Kidney (tissue), 14 donors: ENCODE data around the gene TBP. TPM values are rescaled to one million over a fixed set of nuclear protein-coding genes. Genes with fewer than 3 reads are reported as not detected.

Experiments used
- DNase-seq, 5 donors: peaks; one replicate each; pipeline ENCODE4 v3.0.0-alpha.2; 2013 to 2020
- FAIRE-seq: peaks from 2 replicates; lab custom pipeline; 2012; peaks lifted over from hg19 to GRCh38; lab: Jason Lieb, UNC
- H3K27ac ChIP-seq, 2 donors: one replicate each; pipeline ENCODE4 v1.7.0; 2013; ENCODE audit warnings: low read depth in 2 of 2, low read length in 2 of 2, inconsistent platforms in 1 of 2
- H3K27me3 ChIP-seq: one replicate; pipeline ENCODE4 v1.7.1; 2013; ENCODE audit warnings: low read length, inconsistent platforms; ENCODE audit not compliant: control insufficient read depth, insufficient read depth
- H3K36me3 ChIP-seq, 3 donors: one replicate each; pipeline versions ENCODE4 v1.7.0 to v1.7.1; 2013; ENCODE audit warnings: low read length in 3 of 3, control low read depth in 1 of 3, inconsistent platforms in 1 of 3; ENCODE audit not compliant: insufficient read depth in 3 of 3, control insufficient read depth in 2 of 3
- H3K4me1 ChIP-seq, 3 donors: one replicate each; pipeline versions ENCODE4 v1.7.0 to v1.7.1; 2013; ENCODE audit warnings: low read length in 3 of 3, inconsistent platforms in 1 of 3, low read depth in 1 of 3; ENCODE audit not compliant: control insufficient read depth in 2 of 3, insufficient read depth in 2 of 3
- H3K4me3 ChIP-seq, 3 donors: one replicate each; pipeline versions ENCODE4 v1.7.0 to v1.8.1; 2013; ENCODE audit warnings: low read length in 3 of 3, control low read depth in 1 of 3, inconsistent platforms in 1 of 3
- H3K9ac ChIP-seq, 3 donors: one replicate each; pipeline versions ENCODE4 v1.7.0 to v1.7.1; 2013; ENCODE audit warnings: low read length in 3 of 3, control low read depth in 1 of 3, inconsistent platforms in 1 of 3
- H3K9me3 ChIP-seq, 3 donors: one replicate each; pipeline versions ENCODE4 v1.7.0 to v1.7.1; 2013; ENCODE audit warnings: low read length in 3 of 3, control low read depth in 1 of 3, inconsistent platforms in 1 of 3; ENCODE audit not compliant: control insufficient read depth in 2 of 3, insufficient read depth in 1 of 3
- intact Hi-C: fragments of 100-400 bp; cut with DNase I; formaldehyde crosslinking; loops from one replicate; pipeline ENCODE4 v1.11.1; 2022
- polyA plus RNA-seq: library from polyadenylated mRNA; stranded (reverse); fragments of 350-450 nt; fragmentation: Illumina TruSeq; extraction: RNeasy Lipid Tissue Mini Kit (QIAGEN cat#74804); gene quantifications from one replicate; pipeline ENCODE4 v1.2.3, GENCODE V29; 2014; ENCODE audit warnings: low read depth, low replicate concordance; ENCODE audit not compliant: insufficient read depth
- total RNA-seq: library from RNA; stranded (reverse); fragmentation: NEBNext Ultra II Directional; extraction: Animal tissue kit (Norgen Biotek cat#: 25700); gene quantifications from one replicate; pipeline ENCODE4 v1.2.1, GENCODE V29; 2021
- TF ChIP-seq, protein P1 (sequence below): IDR thresholded peaks from 3 replicates; pipeline ENCODE4 v1.5.1; 2012; ENCODE audit warnings: mild to moderate bottlenecking, moderate library complexity, borderline replicate concordance; ENCODE audit not compliant: insufficient read depth; ENCODE audit errors: extremely low read depth
- donor health status: control.
- donor health status: control.
- donor health status: control.
- donor health status: control.
- donor health status: control.
- donor health status: DM: yes; HTN: yes; CAD: no.
- donor health status: Normal renal cell carcinoma (clear cell type).

TBP gene
- total and polyA plus RNA-seq, 2 donors from 2014 or later = 11.1 to 16.7 TPM

DNA sequence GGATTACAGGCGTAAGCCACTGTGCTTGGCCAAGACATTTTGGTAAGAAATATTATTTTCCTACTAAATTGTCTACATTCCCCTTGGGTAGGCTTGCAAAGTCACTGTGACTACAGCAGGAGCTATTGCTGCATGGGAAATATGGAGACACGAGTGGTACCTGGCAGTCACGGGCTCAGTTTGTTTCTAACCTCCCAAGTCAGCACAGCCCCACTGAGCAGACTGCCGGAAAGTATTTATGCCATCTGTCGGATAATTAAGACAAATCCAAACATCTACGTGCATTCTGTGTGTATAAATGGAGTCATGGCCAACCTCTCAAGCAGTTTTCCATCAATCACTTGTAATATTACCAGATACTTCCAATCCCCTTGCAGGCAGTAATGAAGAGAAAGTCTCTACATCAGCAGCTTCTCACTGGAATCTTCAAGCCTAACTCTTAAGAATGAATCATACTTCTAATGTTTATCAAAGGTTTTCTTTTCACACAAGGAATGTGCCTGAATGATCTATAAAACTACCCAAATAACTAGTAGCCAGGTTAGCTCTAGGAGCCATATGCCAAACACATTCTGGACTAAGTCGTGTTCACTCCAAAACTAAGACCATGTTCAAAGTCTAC lies 21.2 kb upstream of the TBP start:
- H3K27ac ChIP-seq = no peak overlapping the region
- H3K9ac ChIP-seq = no peak overlapping the region
- TF ChIP-seq, protein P1, sequence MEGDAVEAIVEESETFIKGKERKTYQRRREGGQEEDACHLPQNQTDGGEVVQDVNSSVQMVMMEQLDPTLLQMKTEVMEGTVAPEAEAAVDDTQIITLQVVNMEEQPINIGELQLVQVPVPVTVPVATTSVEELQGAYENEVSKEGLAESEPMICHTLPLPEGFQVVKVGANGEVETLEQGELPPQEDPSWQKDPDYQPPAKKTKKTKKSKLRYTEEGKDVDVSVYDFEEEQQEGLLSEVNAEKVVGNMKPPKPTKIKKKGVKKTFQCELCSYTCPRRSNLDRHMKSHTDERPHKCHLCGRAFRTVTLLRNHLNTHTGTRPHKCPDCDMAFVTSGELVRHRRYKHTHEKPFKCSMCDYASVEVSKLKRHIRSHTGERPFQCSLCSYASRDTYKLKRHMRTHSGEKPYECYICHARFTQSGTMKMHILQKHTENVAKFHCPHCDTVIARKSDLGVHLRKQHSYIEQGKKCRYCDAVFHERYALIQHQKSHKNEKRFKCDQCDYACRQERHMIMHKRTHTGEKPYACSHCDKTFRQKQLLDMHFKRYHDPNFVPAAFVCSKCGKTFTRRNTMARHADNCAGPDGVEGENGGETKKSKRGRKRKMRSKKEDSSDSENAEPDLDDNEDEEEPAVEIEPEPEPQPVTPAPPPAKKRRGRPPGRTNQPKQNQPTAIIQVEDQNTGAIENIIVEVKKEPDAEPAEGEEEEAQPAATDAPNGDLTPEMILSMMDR = no peak
- H3K4me3 ChIP-seq = no peak overlapping the region
- H3K9me3 ChIP-seq = no peaks in the 10 kb centered on the region
- DNase-seq (no peak), FAIRE-seq (no peak)
- intact Hi-C loops = no loop called here
- peaks cover 13 to 45% (median 33%) of the 10 kb centered on the region in 3 donors for H3K36me3 ChIP-seq
- peaks cover 0 to 2% (median 0%) of the 10 kb centered on the region in 3 donors for H3K4me1 ChIP-seq
- H3K27me3 ChIP-seq = no peaks in the 10 kb centered on the region

GRCh38 chr6:170533792-170534191 lies 20.4 kb upstream of the TBP start:
- H3K4me3 ChIP-seq = no peak overlapping the region
- no peak overlapping the region for H3K9ac ChIP-seq
- TF ChIP-seq, protein P1 = no peak
- peaks cover 0 to 2% (median 0%) of the 10 kb centered on the region in 3 donors for H3K4me1 ChIP-seq
- DNase-seq (no peak), FAIRE-seq (no peak)
- H3K9me3 ChIP-seq = no peaks in the 10 kb centered on the region
- H3K27me3 ChIP-seq = no peaks in the 10 kb centered on the region
- H3K27ac ChIP-seq = no peak overlapping the region
- peaks cover 13 to 53% (median 35%) of the 10 kb centered on the region in 3 donors for H3K36me3 ChIP-seq
- intact Hi-C loops = no loop called here

DNA sequence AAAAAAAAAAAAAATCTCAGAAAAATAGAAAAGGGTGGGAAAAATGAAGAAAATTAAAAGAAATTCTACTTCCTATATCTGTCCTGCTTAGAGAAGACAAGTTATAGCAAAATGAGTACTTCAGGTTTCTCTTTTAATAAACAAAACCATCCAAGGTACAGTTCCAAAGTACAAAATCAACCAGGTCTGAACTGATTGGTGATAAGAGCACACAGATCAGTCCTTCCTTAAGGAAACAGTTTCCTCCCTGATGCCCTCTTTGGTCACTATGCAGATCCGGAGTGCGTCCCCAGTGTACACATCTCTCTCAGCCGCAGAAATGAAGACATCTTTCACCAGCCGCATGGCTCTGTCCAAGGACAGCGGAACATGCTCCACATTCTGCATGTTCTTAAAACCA lies 19.2 kb upstream of the TBP start:
- intact Hi-C loops = no loop called here
- no peaks in the 10 kb centered on the region for H3K9me3 ChIP-seq
- peaks cover 13 to 54% (median 37%) of the 10 kb centered on the region in 3 donors for H3K36me3 ChIP-seq
- TF ChIP-seq, protein P1 = no peak
- no peaks in the 10 kb centered on the region for H3K27me3 ChIP-seq
- no peak overlapping the region for H3K9ac ChIP-seq
- no peak for DNase-seq
- no peak overlapping the region for H3K27ac ChIP-seq
- no peak overlapping the region for H3K4me3 ChIP-seq
- no peak for FAIRE-seq
- peaks cover 0 to under 1% (median 0%) of the 10 kb centered on the region in 3 donors for H3K4me1 ChIP-seq
